Esophagus muscularis mucosa (tissue), 4 donors: Measurements from ENCODE around the gene PHLPP2.

Source experiments
- CTCF ChIP-seq, 3 experiments: fragments of 200-600 bp in 2 of 3; fragments of 450-650 bp in 1 of 3; sonication (generic) in 2 of 3; IDR thresholded peaks; one replicate each; pipeline ENCODE4 v1.5.1; 2017 to 2019; ENCODE audit warnings: antibody characterized with exemption in 3 of 3, mild to moderate bottlenecking in 2 of 3, moderate library complexity in 1 of 3
- EP300 ChIP-seq: sonication (generic); formaldehyde crosslinking; IDR thresholded peaks from one replicate; pipeline ENCODE4 v1.6.1; 2017; ENCODE audit warnings: antibody characterized with exemption
- POLR2A ChIP-seq: fragments of 450-650 bp; IDR thresholded peaks from one replicate; pipeline ENCODE4 v1.6.1; 2017; ENCODE audit warnings: antibody characterized with exemption, moderate library complexity, mild to moderate bottlenecking, low read depth

DNA sequence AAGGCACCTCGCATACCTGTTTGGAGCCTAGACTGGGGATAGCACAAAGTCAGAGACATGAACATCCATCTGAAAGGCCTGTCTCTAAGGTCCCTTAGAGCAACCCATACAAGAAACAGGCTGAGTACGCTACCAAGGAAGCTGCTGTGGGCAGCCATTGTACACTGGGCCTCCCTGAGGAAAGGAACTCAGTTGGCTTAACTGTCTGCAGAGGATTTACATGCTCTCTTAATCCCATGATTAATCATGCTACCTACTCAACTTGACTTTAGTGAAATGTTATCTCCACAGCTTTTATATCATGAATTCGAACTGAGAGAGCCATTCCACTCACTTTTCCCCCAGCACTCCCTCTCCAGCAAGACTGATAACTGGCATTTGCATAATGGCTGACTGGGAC lies 26.0 kb downstream of the PHLPP2 start:
- no peak for TF ChIP-seq POLR2A
- no peak for TF ChIP-seq CTCF (IDR thresholded peaks at IDR 0.05)
- no peak for TF ChIP-seq EP300
